Neural crest cell (in vitro differentiated cells): ENCODE measurements around the gene GPR35. TPM values are rescaled to one million over a fixed set of nuclear protein-coding genes. Genes with fewer than 3 reads are reported as not detected.
"Not testable (repeated sequence)": the region's sequence is repeated elsewhere in the genome, so short reads cannot be mapped to it uniquely, and the experiment has no call there.

Source experiments
- DNase-seq: peaks from one replicate; pipeline ENCODE4 v3.0.0; 2021; ENCODE audit warnings: low read depth, mixed read lengths, low spot score
- H3K27ac Mint-ChIP-seq: one replicate; pipeline ENCODE4 v1.8.0; 2021; ENCODE audit warnings: mild to moderate bottlenecking, mixed read lengths; ENCODE audit not compliant: unreplicated experiment
- H3K27me3 Mint-ChIP-seq: 2 replicates; pipeline ENCODE4 v1.8.0; 2021; ENCODE audit warnings: low read depth, mild to moderate bottlenecking, mixed read lengths
- H3K36me3 Mint-ChIP-seq: 2 replicates; pipeline ENCODE4 v1.8.0; 2021; ENCODE audit warnings: low read depth, mild to moderate bottlenecking, mixed read lengths
- H3K4me1 Mint-ChIP-seq: 2 replicates; pipeline ENCODE4 v1.8.0; 2021; ENCODE audit warnings: mixed read lengths
- H3K4me3 Mint-ChIP-seq: one replicate; pipeline ENCODE4 v1.8.0; 2021; ENCODE audit warnings: mild to moderate bottlenecking, mixed read lengths
- H3K9me3 Mint-ChIP-seq: 2 replicates; pipeline ENCODE4 v1.8.0; 2021; ENCODE audit warnings: mixed read lengths
- total RNA-seq: library from RNA; stranded (reverse); gene quantifications from 2 replicates; pipeline ENCODE4 v1.2.1, GENCODE V29; 2021
- TF ChIP-seq, protein P1 (sequence below): fragments of 200-600 bp; sonication (generic); conservative IDR thresholded peaks from 2 replicates; pipeline ENCODE4 v1.5.0; 2021; ENCODE audit warnings: antibody characterized with exemption, mild to moderate bottlenecking

GPR35 gene
- total RNA-seq, 1 donor from 2014 or later = 1.7 TPM

DNA sequence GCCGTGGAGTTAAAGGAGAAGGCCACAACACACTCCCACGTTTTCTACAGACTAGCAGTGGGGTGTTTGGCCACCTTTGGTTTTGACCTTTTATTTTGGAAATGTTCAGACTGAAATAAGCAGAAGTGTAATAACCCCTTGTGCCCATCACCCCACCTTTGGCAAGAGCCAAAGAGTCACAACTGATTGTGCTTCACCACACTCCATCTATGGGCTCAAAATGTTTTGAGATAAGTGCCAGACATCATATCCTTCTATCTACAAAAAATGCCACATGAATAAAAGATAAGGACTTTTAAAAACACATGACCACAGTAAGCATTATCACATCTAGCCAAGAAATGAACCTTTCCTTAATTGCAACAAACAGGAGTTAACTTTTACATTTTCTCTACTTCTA is 9.9 kb upstream of the GPR35 start:
- Mint-ChIP-seq H3K9me3 (peaks cover 7% of the 10 kb centered on the region), H3K4me1 (no peaks in the 10 kb centered on the region), H3K4me3 (no peak overlapping the region), H3K27ac (no peak overlapping the region), H3K27me3 (no peaks in the 10 kb centered on the region), H3K36me3 (peaks cover 14% of the 10 kb centered on the region)
- DNase-seq = no peak
- TF ChIP-seq, protein P1, sequence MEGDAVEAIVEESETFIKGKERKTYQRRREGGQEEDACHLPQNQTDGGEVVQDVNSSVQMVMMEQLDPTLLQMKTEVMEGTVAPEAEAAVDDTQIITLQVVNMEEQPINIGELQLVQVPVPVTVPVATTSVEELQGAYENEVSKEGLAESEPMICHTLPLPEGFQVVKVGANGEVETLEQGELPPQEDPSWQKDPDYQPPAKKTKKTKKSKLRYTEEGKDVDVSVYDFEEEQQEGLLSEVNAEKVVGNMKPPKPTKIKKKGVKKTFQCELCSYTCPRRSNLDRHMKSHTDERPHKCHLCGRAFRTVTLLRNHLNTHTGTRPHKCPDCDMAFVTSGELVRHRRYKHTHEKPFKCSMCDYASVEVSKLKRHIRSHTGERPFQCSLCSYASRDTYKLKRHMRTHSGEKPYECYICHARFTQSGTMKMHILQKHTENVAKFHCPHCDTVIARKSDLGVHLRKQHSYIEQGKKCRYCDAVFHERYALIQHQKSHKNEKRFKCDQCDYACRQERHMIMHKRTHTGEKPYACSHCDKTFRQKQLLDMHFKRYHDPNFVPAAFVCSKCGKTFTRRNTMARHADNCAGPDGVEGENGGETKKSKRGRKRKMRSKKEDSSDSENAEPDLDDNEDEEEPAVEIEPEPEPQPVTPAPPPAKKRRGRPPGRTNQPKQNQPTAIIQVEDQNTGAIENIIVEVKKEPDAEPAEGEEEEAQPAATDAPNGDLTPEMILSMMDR = no peak

DNA sequence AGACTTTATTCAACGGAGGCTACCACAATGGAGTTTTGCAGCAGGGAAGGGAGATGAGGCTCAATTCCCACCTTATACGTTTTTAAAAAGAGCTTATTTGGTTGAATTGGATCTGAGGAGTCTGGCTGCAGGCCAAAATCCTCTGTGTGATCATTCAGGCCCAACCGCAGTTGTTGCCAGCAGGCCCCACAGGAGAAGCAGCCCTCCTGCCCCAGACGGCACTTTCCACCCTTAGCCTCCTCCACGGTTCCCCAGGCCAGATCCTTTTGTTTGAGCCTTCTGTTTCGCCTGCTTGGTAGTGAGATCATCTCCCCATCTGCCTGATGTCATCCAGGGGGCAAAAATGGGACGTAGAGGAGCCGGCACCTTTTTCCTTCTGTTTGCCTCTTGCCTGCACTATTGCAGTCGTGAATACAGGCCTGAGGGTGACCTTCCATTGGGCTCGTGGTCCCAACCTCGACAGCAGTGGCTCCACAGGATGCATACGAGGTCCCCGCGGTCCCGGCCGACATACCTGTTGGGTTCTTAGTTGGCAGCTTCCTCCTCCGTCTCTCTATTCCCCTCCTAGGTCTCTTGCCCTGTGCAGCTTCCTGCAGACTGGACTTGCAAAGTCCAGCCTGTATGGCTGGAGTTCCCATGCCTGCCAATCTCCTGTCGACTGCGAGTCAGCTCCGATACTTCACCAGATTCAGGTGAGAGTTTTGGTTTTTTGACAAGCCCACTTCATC is 9.3 kb upstream of the GPR35 start:
- no peak overlapping the region for H3K4me3 Mint-ChIP-seq
- H3K27ac Mint-ChIP-seq = peak overlapping the region; percentile 57
- TF ChIP-seq, protein P1 = no peak
- DNase-seq = no peak
- H3K9me3 Mint-ChIP-seq = peaks cover 7% of the 10 kb centered on the region
- H3K36me3 Mint-ChIP-seq = peaks cover 14% of the 10 kb centered on the region
- H3K27me3 Mint-ChIP-seq = no peaks in the 10 kb centered on the region
- no peaks in the 10 kb centered on the region for H3K4me1 Mint-ChIP-seq

DNA sequence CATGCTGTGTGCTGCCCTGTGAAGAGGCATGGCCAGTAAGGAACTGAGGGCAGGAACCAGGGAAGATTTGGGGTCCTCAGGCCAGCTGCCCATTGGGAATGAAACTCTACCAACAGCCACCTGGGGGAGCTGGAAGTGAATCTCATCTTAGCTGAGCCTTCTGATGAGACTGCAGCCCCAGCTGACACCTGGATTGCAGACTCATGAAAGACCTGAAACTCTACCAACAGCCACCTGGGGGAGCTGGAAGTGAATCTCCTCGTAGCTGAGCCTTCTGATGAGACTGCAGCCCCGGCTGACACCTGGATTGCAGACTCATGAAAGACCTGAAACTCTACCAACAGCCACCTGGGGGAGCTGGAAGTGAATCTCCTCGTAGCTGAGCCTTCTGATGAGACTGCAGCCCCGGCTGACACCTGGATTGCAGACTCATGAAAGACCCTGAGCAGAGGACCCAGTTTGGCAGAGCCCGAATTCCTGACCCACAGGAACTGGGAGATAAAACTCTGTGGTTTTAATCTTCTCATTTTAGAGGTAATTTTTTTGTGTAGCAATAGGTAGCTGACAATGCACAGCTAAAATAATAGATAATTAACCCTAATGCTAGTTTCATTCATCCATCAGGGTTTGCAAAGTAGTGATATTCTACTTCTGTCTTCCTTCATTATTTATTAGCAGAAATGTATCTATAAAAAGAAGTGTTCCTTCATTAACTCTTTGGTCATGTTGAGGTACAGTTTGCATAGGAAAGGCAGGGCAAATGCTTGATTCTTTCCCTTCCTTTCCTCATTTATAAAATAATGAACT is 8.2 kb upstream of the GPR35 start:
- H3K4me3 Mint-ChIP-seq, DNase-seq, H3K9me3 Mint-ChIP-seq, H3K4me1 Mint-ChIP-seq, H3K27me3 Mint-ChIP-seq, H3K27ac Mint-ChIP-seq: not testable (repeated sequence)
- H3K36me3 Mint-ChIP-seq = peaks cover 14% of the 10 kb centered on the region

DNA sequence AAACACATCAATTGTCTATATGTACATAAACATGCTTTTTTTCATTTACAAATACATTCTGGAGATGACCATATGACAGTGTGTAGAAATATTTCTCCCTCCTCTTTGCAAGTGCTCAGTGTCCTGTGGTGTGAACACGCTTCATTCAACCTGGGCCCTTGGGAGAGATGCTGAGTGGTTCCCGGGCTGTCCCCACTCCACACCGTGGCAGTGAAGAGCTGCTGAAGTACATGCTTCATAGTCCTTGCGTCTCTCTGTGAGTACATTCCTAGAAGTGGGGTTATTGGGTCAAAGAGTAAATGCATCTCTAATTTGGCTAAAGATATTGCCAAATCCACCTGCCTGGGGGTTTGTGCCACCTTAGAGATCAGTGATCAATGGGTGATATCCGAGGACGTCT is 6.5 kb upstream of the GPR35 start:
- Mint-ChIP-seq H3K27ac (no peak overlapping the region), H3K9me3 (peaks cover 7% of the 10 kb centered on the region), H3K4me3 (no peak overlapping the region), H3K36me3 (peaks cover 14% of the 10 kb centered on the region), H3K4me1 (no peaks in the 10 kb centered on the region), H3K27me3 (no peaks in the 10 kb centered on the region)
- TF ChIP-seq, protein P1 = no peak
- no peak for DNase-seq

DNA sequence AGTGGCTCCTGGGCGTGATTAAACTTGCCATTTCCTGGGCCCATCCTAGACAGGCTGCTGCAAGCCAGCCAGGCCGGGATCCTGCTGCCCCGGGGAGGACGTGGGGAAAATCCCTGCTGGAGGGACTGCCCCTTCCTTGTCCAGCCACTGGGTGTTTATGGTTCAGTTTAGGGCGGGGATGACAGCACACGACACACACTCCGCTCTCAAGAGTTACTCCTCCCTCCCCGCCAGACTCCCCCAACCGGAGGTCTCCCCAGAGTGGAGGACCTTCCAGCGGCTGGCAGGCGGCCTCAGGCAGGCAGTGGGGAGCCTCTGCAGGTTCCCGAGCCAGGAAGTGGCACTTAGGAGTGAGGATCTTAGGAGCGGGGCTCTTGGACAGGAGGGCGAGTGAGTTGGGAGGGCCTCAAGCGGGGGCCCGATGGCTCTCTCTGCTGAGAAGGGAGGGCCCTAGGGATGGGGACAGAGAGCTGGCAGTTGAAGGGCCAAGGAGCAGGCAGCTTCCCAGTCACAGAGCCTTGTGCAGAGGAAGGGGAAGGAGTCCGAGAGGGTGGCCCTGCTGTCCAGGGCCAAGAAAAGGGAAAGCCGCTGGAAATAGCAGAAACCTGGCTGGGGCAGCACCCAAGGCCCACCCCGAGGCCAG is 5.7 kb upstream of the GPR35 start:
- H3K36me3 Mint-ChIP-seq = peaks cover 14% of the 10 kb centered on the region
- H3K4me3 Mint-ChIP-seq = no peak overlapping the region
- TF ChIP-seq, protein P1 = no peak
- no peaks in the 10 kb centered on the region for H3K27me3 Mint-ChIP-seq
- H3K9me3 Mint-ChIP-seq = peaks cover 7% of the 10 kb centered on the region
- H3K27ac Mint-ChIP-seq = peak overlapping the region; percentile 35
- DNase-seq = no peak
- no peaks in the 10 kb centered on the region for H3K4me1 Mint-ChIP-seq
